GM12878 (cell line): ENCODE measurements around the gene KLRD1. TPM values are rescaled to one million over a fixed set of nuclear protein-coding genes. Genes with fewer than 3 reads are reported as not detected.

Experiments
- CBFB ChIP-seq: IDR thresholded peaks from 2 replicates; pipeline ENCODE4 v1.6.1; 2016; ENCODE audit warnings: antibody characterized with exemption, low read depth
- CBX5 ChIP-seq: sonication (generic); IDR thresholded peaks from 2 replicates; pipeline ENCODE4 v1.6.1; 2016; ENCODE audit warnings: low read depth, moderate library complexity, mild to moderate bottlenecking, inconsistent platforms
- CEBPB ChIP-seq, 2 experiments: fragments of 150-350 bp in 1 of 2; IDR thresholded peaks; 2 replicates each; pipeline ENCODE4 v1.6.1; 2012 to 2014; ENCODE audit warnings: low read depth in 2 of 2, low read length in 2 of 2, borderline replicate concordance in 1 of 2, inconsistent platforms in 1 of 2
- CHD2 ChIP-seq: IDR thresholded peaks from 2 replicates; pipeline ENCODE4 v1.6.1; 2011; ENCODE audit warnings: low read depth, low read length, improper control_type of control experiment, borderline replicate concordance
- CREM ChIP-seq: IDR thresholded peaks from 2 replicates; pipeline ENCODE4 v1.6.1; 2014; ENCODE audit warnings: antibody characterized with exemption, low read depth
- E4F1 ChIP-seq: fragments of 450-650 bp; IDR thresholded peaks from 2 replicates; pipeline ENCODE4 v1.6.1; 2018; ENCODE audit warnings: borderline replicate concordance, mild to moderate bottlenecking; ENCODE audit not compliant: partially characterized antibody
- EP300 ChIP-seq, 2 experiments: fragments of 150-350 bp in 1 of 2; IDR thresholded peaks; 2 replicates each; pipeline ENCODE4 v1.6.1; 2011 to 2012; ENCODE audit warnings: low read depth in 2 of 2, low read length in 2 of 2, borderline replicate concordance in 1 of 2, improper control_type of control experiment in 1 of 2, inconsistent platforms in 1 of 2; ENCODE audit not compliant: control insufficient read depth in 1 of 2
- GABPA ChIP-seq: IDR thresholded peaks from 2 replicates; pipeline ENCODE4 v1.6.1; 2014; ENCODE audit warnings: antibody characterized with exemption, low read depth, mild to moderate bottlenecking, inconsistent platforms
- GATAD2B ChIP-seq: fragments of 450-650 bp; conservative IDR thresholded peaks from 2 replicates; pipeline ENCODE4 v1.6.1; 2017; ENCODE audit warnings: low read depth, mild to moderate bottlenecking, moderate library complexity
- HDAC2 ChIP-seq: fragments of 200-600 bp; sonication (generic); IDR thresholded peaks from 2 replicates; pipeline ENCODE4 v1.6.1; 2017
- IKZF2 ChIP-seq, 2 experiments: fragments of 450-650 bp; IDR thresholded peaks; 2 replicates each; pipeline ENCODE4 v1.6.1; 2017; ENCODE audit warnings: mild to moderate bottlenecking in 2 of 2, moderate library complexity in 2 of 2
- JUND ChIP-seq: IDR thresholded peaks from 2 replicates; pipeline ENCODE4 v1.6.1; 2012; ENCODE audit warnings: low read depth, mild to moderate bottlenecking, low read length, improper control_type of control experiment, moderate library complexity
- MAX ChIP-seq: IDR thresholded peaks from 2 replicates; pipeline ENCODE4 v1.6.1; 2012; ENCODE audit warnings: low read depth, low read length, improper control_type of control experiment
- NBN ChIP-seq: fragments of 450-650 bp; IDR thresholded peaks from 2 replicates; pipeline ENCODE4 v1.6.1; 2016
- PAX8 ChIP-seq: fragments of 450-650 bp; IDR thresholded peaks from 2 replicates; pipeline ENCODE4 v1.6.1; 2017; ENCODE audit warnings: mild to moderate bottlenecking, moderate library complexity
- POLR2AphosphoS2 ChIP-seq: IDR thresholded peaks from 2 replicates; pipeline ENCODE4 v1.6.1; 2011; ENCODE audit warnings: low read depth, mild to moderate bottlenecking, low read length, improper control_type of control experiment, moderate library complexity
- SIN3A ChIP-seq: IDR thresholded peaks from 2 replicates; pipeline ENCODE4 v1.6.1; 2012; ENCODE audit warnings: low read depth, low read length, improper control_type of control experiment
- SMARCA5 ChIP-seq: fragments of 450-650 bp; IDR thresholded peaks from 2 replicates; pipeline ENCODE4 v1.6.1; 2017; ENCODE audit warnings: mild to moderate bottlenecking
- TAF1 ChIP-seq: IDR thresholded peaks from 2 replicates; pipeline ENCODE4 v1.6.1; 2011; ENCODE audit warnings: mild to moderate bottlenecking, low read depth, low read length, borderline replicate concordance
- TBL1XR1 ChIP-seq: IDR thresholded peaks from 2 replicates; pipeline ENCODE4 v1.6.1; 2012; ENCODE audit warnings: low read depth, low read length, improper control_type of control experiment
- TCF3 ChIP-seq: IDR thresholded peaks from 2 replicates; pipeline ENCODE4 v1.6.1; 2012; ENCODE audit warnings: low read depth, mild to moderate bottlenecking, low read length, borderline replicate concordance; ENCODE audit not compliant: insufficient read depth
- USF1 ChIP-seq: IDR thresholded peaks from 2 replicates; pipeline ENCODE4 v1.6.1; 2011; ENCODE audit warnings: borderline replicate concordance, low read depth, mild to moderate bottlenecking, moderate library complexity, mixed read lengths, low read length; ENCODE audit not compliant: insufficient read depth; ENCODE audit errors: extremely low read length
- ZNF207 ChIP-seq: fragments of 450-650 bp; IDR thresholded peaks from 2 replicates; pipeline ENCODE4 v1.6.1; 2014; ENCODE audit warnings: antibody characterized with exemption, mild to moderate bottlenecking, borderline replicate concordance
- polyA plus RNA-seq, 11 experiments: library from polyadenylated mRNA; depleted of rRNA in 4 of 11; unstranded in 6 of 11; stranded (reverse) in 5 of 11; fragments of >200 nt; fragmentation: Nextera tagmentation in 4 of 11; fragmentation: Illumina TruSeq in 1 of 11; extraction: Ambion mirVana in 4 of 11; extraction: Trizol in 1 of 11; gene quantifications; 1 replicate in 1 of 11; 2 replicates in 10 of 11; pipeline versions ENCODE4 v1.2.1 to v1.2.3, GENCODE V29; 2011 to 2016; ENCODE audit warnings: inconsistent platforms in 2 of 11, missing spikeins in 2 of 11, low read depth in 1 of 11
- total RNA-seq, 4 experiments: library from RNA; depleted of rRNA in 3 of 4; stranded (reverse); fragments of >200 nt in 3 of 4; fragmentation: Illumina TruSeq in 1 of 4; extraction: Trizol in 1 of 4; gene quantifications; 2 replicates each; pipeline versions ENCODE4 v1.2.1 to v1.2.3, GENCODE V29; 2013 to 2021
- TF ChIP-seq, protein P1 (sequence below): IDR thresholded peaks from 2 replicates; pipeline ENCODE4 v1.6.1; 2011; ENCODE audit warnings: mild to moderate bottlenecking, low read depth, low read length, moderate library complexity; ENCODE audit not compliant: insufficient replicate concordance
- TF ChIP-seq, protein P2 (sequence below), 3 experiments: IDR thresholded peaks in 2 of 3; conservative IDR thresholded peaks in 1 of 3; 2 replicates each; pipeline ENCODE4 v1.5.1; 2011; ENCODE audit warnings: low read depth in 3 of 3, low read length in 3 of 3, mild to moderate bottlenecking in 3 of 3, control low read depth in 2 of 3, moderate library complexity in 2 of 3, inconsistent platforms in 1 of 3, mixed read lengths in 1 of 3; ENCODE audit not compliant: control insufficient read depth in 2 of 3, insufficient read depth in 1 of 3; ENCODE audit errors: extremely low read depth in 1 of 3

The KLRD1 gene
- total and polyA plus RNA-seq, 10 of the 15 experiments (the other 5 are each of a cell fraction or from before 2014, with no cell fraction given): under 0.01 to 0.50 (median 0.13) TPM; not detected in 4

- TF ChIP-seq TBL1XR1 (no peak), CBFB (peak; percentile 79; the same call in 1 of the 2 replicates), EP300 (IDR thresholded peaks at IDR 0.05; ENCODE audit: borderline replicate concordance in 1 of 2, control insufficient read depth in 1 of 2, low read depth in 2 of 2, low read length in 2 of 2) (peak; percentile 39 to 59; a peak in 3 of 4 replicates), CHD2 (no peak), JUND (no peak), GABPA (no peak), E4F1 (no peak), NBN (0 out of 2 replicates have a peak, but pooled peaks have one; percentile 31), SMARCA5 (no peak), GATAD2B (no peak), CREM (peak; percentile 88), CBX5 (0 out of 2 replicates have a peak, but pooled peaks have one; percentile 73), IKZF2 (IDR thresholded peaks at IDR 0.05) (peak; percentile 74 to 75; a peak in 3 of 4 replicates), TAF1 (no peak), MAX (no peak), SIN3A (no peak), POLR2AphosphoS2 (no peak), USF1 (no peak), HDAC2 (no peak), PAX8 (no peak), CEBPB (IDR thresholded peaks at IDR 0.05; ENCODE audit: borderline replicate concordance in 1 of 2, low read depth in 2 of 2, low read length in 2 of 2) (no peak), TCF3 (peak; percentile 91; the same call in 1 of the 2 replicates), ZNF207 (no peak)
- TF ChIP-seq, protein P1, sequence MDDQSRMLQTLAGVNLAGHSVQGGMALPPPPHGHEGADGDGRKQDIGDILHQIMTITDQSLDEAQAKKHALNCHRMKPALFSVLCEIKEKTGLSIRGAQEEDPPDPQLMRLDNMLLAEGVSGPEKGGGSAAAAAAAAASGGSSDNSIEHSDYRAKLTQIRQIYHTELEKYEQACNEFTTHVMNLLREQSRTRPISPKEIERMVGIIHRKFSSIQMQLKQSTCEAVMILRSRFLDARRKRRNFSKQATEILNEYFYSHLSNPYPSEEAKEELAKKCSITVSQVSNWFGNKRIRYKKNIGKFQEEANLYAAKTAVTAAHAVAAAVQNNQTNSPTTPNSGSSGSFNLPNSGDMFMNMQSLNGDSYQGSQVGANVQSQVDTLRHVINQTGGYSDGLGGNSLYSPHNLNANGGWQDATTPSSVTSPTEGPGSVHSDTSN: no peak
- TF ChIP-seq, protein P2, sequence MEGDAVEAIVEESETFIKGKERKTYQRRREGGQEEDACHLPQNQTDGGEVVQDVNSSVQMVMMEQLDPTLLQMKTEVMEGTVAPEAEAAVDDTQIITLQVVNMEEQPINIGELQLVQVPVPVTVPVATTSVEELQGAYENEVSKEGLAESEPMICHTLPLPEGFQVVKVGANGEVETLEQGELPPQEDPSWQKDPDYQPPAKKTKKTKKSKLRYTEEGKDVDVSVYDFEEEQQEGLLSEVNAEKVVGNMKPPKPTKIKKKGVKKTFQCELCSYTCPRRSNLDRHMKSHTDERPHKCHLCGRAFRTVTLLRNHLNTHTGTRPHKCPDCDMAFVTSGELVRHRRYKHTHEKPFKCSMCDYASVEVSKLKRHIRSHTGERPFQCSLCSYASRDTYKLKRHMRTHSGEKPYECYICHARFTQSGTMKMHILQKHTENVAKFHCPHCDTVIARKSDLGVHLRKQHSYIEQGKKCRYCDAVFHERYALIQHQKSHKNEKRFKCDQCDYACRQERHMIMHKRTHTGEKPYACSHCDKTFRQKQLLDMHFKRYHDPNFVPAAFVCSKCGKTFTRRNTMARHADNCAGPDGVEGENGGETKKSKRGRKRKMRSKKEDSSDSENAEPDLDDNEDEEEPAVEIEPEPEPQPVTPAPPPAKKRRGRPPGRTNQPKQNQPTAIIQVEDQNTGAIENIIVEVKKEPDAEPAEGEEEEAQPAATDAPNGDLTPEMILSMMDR (IDR thresholded peaks at IDR 0.05 in 2 of 3, conservative IDR thresholded peaks at IDR 0.05 in 1 of 3; ENCODE audit: control insufficient read depth in 2 of 3, extremely low read depth in 1 of 3, insufficient read depth in 1 of 3, low read depth in 3 of 3, low read length in 3 of 3): no peak
These were observed 21.8 kb upstream of the KLRD1 start (continued) for GRCh38 chr12:10285919-10286318.
